G401.6 (cell line): ENCODE data around the gene ARHGAP12.
"Not testable (repeated sequence)": the region's sequence is repeated elsewhere in the genome, so short reads cannot be mapped to it uniquely, and the experiment has no call there.

Experiments used
- FAIRE-seq: peaks from 2 replicates; lab custom pipeline; 2012; peaks lifted over from hg19 to GRCh38; lab: Jason Lieb, UNC

The ARHGAP12 gene

DNA sequence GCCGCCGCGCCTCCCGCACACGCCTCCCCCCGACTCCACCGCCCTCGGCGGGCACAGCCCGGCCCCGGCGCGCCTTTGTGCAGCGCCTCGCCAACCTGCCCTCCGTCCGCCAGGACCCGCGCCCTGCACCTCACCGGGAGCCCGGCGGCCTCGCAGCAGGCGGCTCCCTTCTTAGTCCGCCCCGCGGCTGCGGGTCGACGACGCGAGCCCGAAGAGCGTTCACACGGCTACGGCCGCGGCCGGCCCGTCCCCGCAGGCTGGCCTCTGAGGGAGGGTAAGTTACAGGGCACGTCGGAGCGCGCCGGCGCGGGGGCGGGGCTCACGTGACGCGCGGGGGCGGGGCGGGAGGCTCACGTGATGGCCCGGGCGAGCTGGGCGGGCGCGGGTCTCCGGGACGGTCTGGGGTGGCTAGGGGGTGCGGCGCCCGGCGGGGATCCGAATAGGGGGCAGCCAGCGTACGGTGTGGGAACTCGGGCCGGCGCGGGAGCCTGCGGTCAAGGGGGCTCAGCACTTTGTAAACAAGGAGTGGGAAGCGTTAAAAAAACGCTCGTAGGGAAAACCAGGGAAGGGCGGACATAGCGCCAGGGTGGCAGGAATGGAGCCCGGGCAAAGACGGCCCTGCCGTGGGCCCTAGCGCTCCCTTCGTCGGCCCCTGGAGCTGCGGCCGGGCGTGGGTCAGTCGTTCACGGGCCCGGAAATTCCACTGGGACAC lies at the start of gene ARHGAP12:
Gene ARHGAP12, minus strand, starts transcription at position 283 of the 712 bp plus-strand sequence. CDS start 19,976 bp downstream, outside the sequence.
- FAIRE-seq = no peak

- no peak for FAIRE-seq
Measured at GRCh38 chr10:31978156-31978483, 49.5 kb upstream of the ARHGAP12 start.

DNA sequence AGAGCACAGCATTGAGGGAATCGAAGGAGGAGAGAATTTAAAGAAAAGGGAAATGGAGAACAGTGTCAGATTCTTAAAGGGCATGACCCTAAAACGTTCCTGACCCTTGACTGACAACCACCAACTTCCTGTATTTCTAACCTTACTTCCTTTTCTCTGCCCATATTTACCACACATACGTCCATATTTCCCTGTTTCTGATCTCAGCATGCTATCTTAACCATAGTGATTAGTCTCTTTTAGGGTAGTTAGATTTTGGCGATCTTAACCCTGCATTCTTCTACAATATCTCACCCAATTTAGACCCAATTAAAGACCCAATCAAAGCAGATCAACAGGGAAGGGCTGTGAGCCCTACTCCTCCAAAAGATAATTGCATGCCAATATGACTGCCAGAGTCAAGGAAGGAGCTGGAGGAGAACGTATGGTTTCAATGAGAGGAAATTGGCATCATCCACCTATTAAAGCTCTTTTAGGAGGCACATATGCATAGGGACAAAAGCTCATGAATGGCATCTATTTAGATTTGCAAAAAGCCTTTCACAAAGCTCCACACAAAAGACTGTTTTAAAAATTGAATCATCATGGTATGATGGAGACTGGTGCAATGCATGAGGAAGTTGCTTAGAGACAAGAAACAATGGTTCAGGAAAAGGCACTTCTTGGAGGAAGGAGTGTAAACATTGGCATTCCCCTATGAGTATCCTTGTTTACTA lies 49.0 kb upstream of the ARHGAP12 start:
- no peak for FAIRE-seq

DNA sequence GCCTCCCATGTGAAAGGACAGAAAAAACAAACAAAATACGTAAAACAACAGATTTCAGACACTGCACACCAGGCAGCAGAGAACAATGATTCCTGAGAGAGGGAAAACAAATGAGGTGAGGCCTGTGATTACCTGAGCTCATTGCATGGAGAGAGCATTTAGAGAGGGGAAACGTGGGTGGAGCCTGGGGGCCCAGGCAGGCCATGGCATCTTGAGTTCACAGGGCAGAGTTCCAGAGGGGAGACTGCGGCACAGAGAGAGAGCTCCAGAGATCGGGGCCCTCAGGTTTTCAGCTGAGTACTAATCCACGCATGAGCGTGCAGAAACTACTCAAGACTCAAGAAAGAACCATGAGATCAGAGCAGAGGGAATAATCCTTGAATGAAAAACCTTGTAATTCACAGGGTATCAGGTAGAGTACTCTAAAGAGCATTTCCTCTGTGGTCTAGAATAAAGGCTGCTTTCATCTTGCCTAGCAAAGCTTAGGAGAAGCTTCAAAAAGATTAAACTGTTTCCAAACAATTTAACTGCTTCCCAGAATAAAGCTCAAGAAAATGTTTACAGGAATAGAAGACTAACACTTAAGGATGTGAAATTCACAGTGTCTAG lies 46.6 kb upstream of the ARHGAP12 start:
- FAIRE-seq = no peak

DNA sequence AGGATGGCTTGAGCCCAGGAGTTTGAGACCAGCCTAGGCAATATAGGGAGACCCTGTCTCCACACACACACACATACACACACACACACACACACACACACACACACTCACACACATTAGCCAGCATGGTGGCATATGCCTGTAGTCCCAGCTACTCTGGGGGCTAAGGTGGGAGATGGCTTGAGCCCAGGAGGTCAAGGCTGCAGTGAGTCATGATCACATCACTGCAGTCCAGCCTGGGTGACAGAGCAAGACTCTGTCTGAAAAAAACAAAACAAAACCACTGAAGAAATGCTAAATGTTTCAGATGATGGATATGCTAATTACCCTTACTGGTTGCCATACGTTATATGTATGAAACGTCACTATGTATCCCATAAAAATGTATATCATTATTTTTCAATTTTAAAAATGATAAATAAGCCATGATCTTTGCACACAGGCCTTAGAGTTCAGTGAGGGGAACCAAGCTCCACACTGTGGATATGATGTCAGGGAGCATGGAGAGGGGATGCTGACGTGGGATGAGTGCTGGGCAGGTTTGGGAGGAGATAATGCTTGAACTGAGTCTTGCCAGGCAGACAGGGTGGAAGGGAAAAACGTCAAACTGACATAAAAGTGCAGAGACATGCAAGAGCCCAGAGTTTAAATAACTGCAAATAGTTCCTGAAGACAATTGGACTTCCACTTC lies 45.9 kb upstream of the ARHGAP12 start:
- FAIRE-seq = no peak

- no peak for FAIRE-seq
Measured at GRCh38 chr10:31972519-31973041, 43.9 kb upstream of the ARHGAP12 start.

DNA sequence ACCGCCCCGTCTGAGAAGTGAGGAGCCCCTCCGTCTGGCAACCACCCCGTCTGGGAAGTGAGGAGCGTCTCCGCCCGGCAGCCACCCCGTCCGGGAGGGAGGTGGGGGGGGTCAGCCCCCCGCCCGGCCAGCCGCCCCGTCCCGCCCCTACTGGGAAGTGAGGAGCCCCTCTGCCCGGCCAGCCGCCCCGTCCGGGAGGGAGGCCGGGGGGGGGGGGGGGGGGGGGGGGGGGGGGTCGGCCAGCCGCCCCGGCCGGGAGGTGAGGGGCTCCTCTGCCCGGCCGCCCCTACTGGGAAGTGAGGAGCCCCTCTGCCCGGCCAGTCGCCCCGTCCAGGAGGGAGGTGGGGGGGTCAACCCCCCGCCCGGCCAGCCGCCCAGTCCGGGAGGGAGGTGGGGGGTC lies 41.2 kb upstream of the ARHGAP12 start:
- not testable (repeated sequence) for FAIRE-seq

DNA sequence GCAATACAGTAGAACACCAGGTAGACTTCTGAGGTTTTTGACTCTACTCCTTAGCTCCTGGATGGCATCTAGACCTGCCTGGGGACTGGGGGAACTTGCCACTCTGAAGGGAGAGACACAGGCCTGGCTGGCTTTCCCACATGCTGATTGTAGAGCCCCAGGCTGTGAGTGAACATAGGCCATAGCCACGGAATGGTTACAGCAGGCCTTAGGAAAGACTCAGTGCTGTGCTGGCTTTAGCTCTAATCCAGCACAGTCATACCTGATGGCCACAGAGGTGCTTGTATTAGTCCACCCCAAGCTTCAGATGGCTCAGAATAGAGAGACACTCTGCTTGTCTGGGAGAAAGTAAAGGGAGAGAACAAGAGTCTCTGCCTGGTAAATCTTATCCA lies 35.0 kb upstream of the ARHGAP12 start:
- FAIRE-seq = no peak

- FAIRE-seq = no peak
Measured at GRCh38 chr10:31962826-31963588, 34.4 kb upstream of the ARHGAP12 start.

- FAIRE-seq = no peak
Measured at GRCh38 chr10:31961277-31962074, 32.8 kb upstream of the ARHGAP12 start.

DNA sequence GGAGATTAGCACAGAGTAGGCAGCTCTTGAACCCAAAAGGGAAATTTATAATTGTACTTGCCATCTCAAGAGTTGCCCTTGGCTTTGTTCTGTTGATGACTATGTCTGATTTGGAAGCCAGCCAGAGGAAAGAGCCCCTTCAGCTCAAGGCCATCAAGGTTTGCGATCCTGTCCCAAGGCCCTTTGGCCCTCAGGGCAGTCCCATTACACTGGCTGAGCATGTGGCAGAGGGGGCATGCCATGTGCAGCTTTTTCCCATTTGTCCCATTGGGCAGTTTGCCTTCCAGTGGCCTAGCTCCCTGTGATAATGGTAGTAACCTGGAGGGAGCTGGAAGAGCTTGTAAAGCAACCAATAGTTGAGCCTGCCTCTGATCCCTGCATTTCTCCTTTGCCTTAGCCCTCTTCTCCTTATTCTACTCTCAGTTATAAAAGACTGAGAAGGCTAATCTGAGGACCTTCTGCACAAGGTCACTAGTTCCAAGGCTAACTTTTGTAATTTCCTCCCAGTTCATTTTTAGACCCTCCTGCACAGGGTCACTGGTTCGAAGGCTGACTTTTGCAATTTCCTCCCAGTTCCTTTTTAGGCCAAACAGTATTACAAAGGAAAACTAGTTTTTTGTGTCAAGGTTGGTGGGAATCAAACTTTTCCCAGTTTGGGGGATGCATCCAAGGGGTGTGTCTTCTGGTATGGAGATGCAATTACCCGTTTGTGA lies 31.0 kb upstream of the ARHGAP12 start:
- no peak for FAIRE-seq

DNA sequence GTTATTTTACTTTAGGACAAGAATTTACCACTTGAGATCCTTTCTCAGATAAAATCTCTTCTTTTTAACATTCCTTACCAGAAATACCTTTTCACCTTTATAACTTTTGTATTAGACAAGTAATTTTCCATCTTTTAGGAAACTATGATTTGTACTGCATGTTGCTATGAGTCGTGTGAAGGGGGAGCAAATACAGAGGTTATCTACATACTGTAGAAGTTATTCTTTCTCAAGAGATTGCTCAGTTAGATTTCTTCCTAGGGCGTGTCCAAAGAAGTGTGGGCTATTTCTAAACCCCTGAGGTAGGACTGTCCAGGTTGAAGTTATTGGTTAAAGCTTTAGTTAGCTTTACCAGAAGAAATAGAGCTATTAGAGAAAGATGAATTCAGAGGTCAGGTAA lies 30.2 kb upstream of the ARHGAP12 start:
- no peak for FAIRE-seq

DNA sequence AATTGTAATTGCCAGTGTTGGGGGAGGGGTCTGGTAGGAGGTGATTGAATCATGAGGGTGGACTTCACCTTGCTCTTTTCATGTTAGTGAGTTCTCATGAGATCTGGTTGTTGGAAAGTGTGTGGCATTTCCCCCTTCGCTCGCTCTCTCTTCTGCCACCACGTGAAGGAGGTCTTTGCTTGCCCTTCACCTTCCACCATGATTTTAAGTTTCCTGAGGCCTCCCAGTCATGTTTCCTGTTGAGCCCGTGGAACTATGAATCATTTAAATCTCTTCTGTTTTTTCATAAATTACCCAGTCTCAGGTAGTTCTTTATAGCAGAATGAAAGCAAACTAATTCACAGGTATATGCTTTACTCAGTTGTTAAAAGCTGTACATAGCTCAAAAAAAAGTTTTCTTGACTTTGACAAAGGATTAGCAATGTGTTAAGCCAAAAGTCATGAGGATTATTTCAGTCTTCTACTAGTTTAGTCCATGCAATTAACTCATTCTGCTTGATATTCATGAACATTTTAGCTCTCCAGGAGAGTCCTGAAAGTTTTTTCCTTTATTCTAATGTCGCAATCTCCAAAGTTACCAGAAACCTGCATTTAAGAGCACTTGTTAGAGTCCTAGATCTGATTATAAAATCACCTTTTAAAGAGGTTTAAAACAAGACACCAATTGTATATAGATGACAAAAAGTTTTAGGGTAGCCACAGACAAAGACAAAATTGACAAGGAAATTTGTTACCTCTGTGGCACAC lies 27.7 kb upstream of the ARHGAP12 start:
- FAIRE-seq = no peak

GRCh38 chr10:31954410-31955191 lies 26.0 kb upstream of the ARHGAP12 start:
- FAIRE-seq = no peak

GRCh38 chr10:31953480-31953879 lies 24.8 kb upstream of the ARHGAP12 start:
- FAIRE-seq = no peak

DNA sequence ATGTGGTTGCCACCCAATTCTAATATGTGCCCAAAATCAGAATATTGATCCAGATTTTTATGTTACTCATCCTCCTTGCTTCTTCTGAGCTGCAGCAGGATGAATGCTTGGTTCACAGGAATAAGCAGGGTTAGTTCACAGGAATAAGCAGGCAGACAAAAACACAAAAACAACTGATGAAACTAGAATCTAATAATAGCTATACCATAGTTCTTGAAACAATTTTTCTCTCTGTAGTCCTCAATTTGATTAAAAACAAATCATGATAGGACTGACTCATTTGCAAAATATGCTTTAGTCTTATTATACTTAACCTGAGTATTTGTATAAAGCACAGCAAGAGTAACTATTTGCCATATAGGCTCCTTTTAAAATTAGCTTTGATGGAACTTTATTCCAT lies 24.4 kb upstream of the ARHGAP12 start:
- FAIRE-seq = no peak

DNA sequence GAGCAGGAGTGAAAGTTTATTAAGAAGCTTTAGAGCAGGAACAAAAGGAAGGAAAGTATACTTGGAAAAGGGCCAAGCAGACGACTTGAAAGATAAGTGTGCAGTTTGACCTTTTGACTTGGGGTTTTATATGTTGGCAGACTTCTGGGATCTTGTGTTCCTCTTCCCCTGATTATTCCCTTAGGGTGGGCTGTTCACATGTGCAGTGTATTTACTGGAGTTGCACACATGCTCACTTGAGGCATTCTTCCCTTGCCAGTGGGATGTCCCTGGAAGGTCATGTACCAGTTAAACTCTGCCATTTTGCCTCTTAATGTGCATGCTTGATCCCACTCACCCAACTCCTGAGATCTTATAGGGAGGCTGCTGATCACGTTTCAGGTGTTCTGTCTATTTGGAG lies 23.4 kb upstream of the ARHGAP12 start:
- FAIRE-seq = no peak

- FAIRE-seq = no peak
Measured at GRCh38 chr10:31949266-31949665, 20.6 kb upstream of the ARHGAP12 start.

DNA sequence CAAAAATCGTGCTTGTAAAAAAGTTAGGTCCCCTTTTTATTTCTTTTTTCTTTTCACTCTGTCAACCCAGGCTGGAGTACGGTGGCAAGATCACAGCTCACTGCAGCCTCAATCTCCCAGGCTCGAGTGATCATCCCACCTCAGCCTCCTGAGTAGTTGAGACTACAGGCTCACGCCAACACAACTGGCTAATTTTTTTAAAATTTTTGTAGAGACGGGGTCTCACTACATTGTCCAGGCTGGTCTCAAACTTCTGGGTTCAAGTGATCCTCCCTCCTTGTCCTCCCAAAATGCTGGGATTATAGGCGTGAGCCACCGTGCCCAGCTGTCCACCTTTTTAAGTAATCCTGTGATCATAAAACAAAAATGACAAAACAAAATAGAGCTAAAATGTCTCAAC lies 19.4 kb upstream of the ARHGAP12 start:
- FAIRE-seq = no peak
